ENCODE results near the gene SLC40A1.

- TF ChIP-seq CTCF (IDR thresholded peaks at IDR 0.05; ENCODE audit: control extremely low read depth in 1 of 3, insufficient read depth in 1 of 3, low read depth in 1 of 3, low read length in 3 of 3) (no peak), SP1 (IDR thresholded peaks at IDR 0.05; ENCODE audit: low read depth, low read length) (no peak), POLR2A (IDR thresholded peaks at IDR 0.05; ENCODE audit: control extremely low read depth in 1 of 2, low read depth in 2 of 2, low read length in 2 of 2) (no peak), E2F6 (IDR thresholded peaks at IDR 0.05) (no peak)
Measured at GRCh38 chr2:189514104-189514503, 66.5 kb downstream of the SLC40A1 start.

All from H1 (cell line).